Esophagus muscularis mucosa (tissue), 3 donors: ENCODE data around the gene TMEM100.

Experiments used
- CTCF ChIP-seq, 3 experiments: fragments of 200-600 bp in 2 of 3; fragments of 450-650 bp in 1 of 3; sonication (generic) in 2 of 3; IDR thresholded peaks; one replicate each; pipeline ENCODE4 v1.5.1; 2017 to 2019; ENCODE audit warnings: antibody characterized with exemption in 3 of 3, mild to moderate bottlenecking in 2 of 3, moderate library complexity in 1 of 3
- POLR2A ChIP-seq: fragments of 450-650 bp; IDR thresholded peaks from one replicate; pipeline ENCODE4 v1.6.1; 2017; ENCODE audit warnings: antibody characterized with exemption, moderate library complexity, mild to moderate bottlenecking, low read depth

DNA sequence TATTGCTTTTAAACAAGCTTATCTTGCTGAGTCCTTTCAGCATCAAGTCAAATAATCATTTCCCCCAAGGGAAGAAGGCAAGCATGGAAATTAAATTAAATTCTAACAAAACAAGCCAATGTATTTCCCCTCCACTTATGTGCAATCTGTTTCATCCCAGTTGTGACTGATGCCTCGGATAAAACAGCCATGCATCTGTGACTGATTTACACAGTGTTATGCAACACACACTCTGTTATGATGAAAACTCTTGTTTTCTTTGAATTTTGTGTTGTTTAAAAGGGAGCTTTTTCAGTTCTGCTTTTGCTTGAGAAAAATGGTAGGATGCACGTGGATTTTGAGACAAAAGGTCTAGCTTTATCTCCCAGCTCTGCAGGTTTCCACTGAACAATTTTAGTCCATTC lies 32.6 kb downstream of the TMEM100 start:
- no peak for TF ChIP-seq CTCF (IDR thresholded peaks at IDR 0.05)
- TF ChIP-seq POLR2A = no peak
